ENCODE measurements around the gene CBR3. TPM values are rescaled to one million over a fixed set of nuclear protein-coding genes. Genes with fewer than 3 reads are reported as not detected.
"Not testable (repeated sequence)": the region's sequence is repeated elsewhere in the genome, so short reads cannot be mapped to it uniquely, and the experiment has no call there.

The CBR3 gene
- total and polyA plus RNA-seq, 4 donors: 13.0 to 30.4 (median 15.9) TPM

GRCh38 chr21:36099000-36099399, 35.9 kb upstream of the CBR3 start:
- ATAC-seq (ENCODE audit: low FRiP score) (no peak), DNase-seq (no peak)
- no peaks in the 10 kb centered on the region for H3K9me3 ChIP-seq (ENCODE audit: control insufficient read depth, low read length)
- WGBS, 2 donors: 77 to 99% methylated on average over 3 of the region's 3 CpGs
- H3K27me3 ChIP-seq (ENCODE audit: control insufficient read depth in 1 of 2, insufficient read depth in 2 of 2, low read length in 1 of 2): no peaks in the 10 kb centered on the region
- no peaks in the 10 kb centered on the region for H3K4me1 ChIP-seq (ENCODE audit: control insufficient read depth in 1 of 2, insufficient read depth in 2 of 2, low read length in 2 of 2)
- H3K36me3 ChIP-seq (ENCODE audit: control insufficient read depth in 1 of 2, insufficient read depth in 2 of 2, low read length in 1 of 2): no peaks in the 10 kb centered on the region
- intact Hi-C loops (cut with DNase I): no loop called here
- no peak overlapping the region for H3K27ac ChIP-seq (ENCODE audit: low read depth in 1 of 2, low read length in 2 of 2)
- H3K4me3 ChIP-seq (ENCODE audit: low read length in 2 of 2): no peak overlapping the region

GRCh38 chr21:36099695-36100211, 35.1 kb upstream of the CBR3 start:
- ATAC-seq (ENCODE audit: low FRiP score); H3K4me1 ChIP-seq (ENCODE audit: control insufficient read depth in 1 of 2, insufficient read depth in 2 of 2, low read length in 2 of 2); H3K4me3 ChIP-seq (ENCODE audit: low read length in 2 of 2); DNase-seq; intact Hi-C loops (cut with DNase I); H3K36me3 ChIP-seq (ENCODE audit: control insufficient read depth in 1 of 2, insufficient read depth in 2 of 2, low read length in 1 of 2); H3K27me3 ChIP-seq (ENCODE audit: control insufficient read depth in 1 of 2, insufficient read depth in 2 of 2, low read length in 1 of 2); H3K9me3 ChIP-seq (ENCODE audit: control insufficient read depth, low read length); H3K27ac ChIP-seq (ENCODE audit: low read depth in 1 of 2, low read length in 2 of 2): not testable (repeated sequence)
- WGBS, 2 donors: 65 to 67% methylated on average over 13 of the region's 13 CpGs

- DNase-seq (no peak), ATAC-seq (ENCODE audit: low FRiP score) (no peak)
- no peaks in the 10 kb centered on the region for H3K36me3 ChIP-seq (ENCODE audit: control insufficient read depth in 1 of 2, insufficient read depth in 2 of 2, low read length in 1 of 2)
- no peak overlapping the region for H3K27ac ChIP-seq (ENCODE audit: low read depth in 1 of 2, low read length in 2 of 2)
- intact Hi-C loops (cut with DNase I): no loop called here
- 68 to 85% methylated on average over 6 of the region's 6 CpGs for WGBS, 2 donors
- no peaks in the 10 kb centered on the region for H3K9me3 ChIP-seq (ENCODE audit: control insufficient read depth, low read length)
- H3K4me1 ChIP-seq (ENCODE audit: control insufficient read depth in 1 of 2, insufficient read depth in 2 of 2, low read length in 2 of 2): no peaks in the 10 kb centered on the region
- no peak overlapping the region for H3K4me3 ChIP-seq (ENCODE audit: low read length in 2 of 2)
- H3K27me3 ChIP-seq (ENCODE audit: control insufficient read depth in 1 of 2, insufficient read depth in 2 of 2, low read length in 1 of 2): no peaks in the 10 kb centered on the region
Measured at GRCh38 chr21:36100971-36101641, 33.8 kb upstream of the CBR3 start.

DNA sequence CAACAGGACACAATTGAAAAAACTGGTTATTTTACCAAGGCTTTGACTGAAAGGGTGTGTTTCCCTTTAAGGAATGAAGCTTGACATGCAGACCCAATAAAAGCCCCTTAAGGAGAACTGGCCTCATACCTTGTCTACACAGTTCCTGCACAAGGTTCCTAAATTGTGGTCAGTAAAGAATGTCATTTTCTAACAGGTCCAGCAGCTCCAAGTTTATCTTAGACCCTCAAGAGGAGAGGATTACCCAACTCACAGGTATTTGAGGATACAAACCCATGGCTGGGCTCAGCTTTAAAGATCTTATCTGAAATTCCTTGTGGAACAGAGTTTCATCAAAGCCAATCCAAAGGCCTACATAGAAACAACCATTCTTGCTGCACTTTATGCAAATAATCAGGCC, 31.4 kb upstream of the CBR3 start:
- no peak for DNase-seq
- no peak overlapping the region for H3K4me3 ChIP-seq (ENCODE audit: low read length in 2 of 2)
- H3K36me3 ChIP-seq (ENCODE audit: control insufficient read depth in 1 of 2, insufficient read depth in 2 of 2, low read length in 1 of 2): no peaks in the 10 kb centered on the region
- H3K4me1 ChIP-seq (ENCODE audit: control insufficient read depth in 1 of 2, insufficient read depth in 2 of 2, low read length in 2 of 2): no peaks in the 10 kb centered on the region
- no peaks in the 10 kb centered on the region for H3K27me3 ChIP-seq (ENCODE audit: control insufficient read depth in 1 of 2, insufficient read depth in 2 of 2, low read length in 1 of 2)
- no peaks in the 10 kb centered on the region for H3K9me3 ChIP-seq (ENCODE audit: control insufficient read depth, low read length)
- ATAC-seq (ENCODE audit: low FRiP score): no peak
- intact Hi-C loops (cut with DNase I): no loop called here
- H3K27ac ChIP-seq (ENCODE audit: low read depth in 1 of 2, low read length in 2 of 2): no peak overlapping the region

GRCh38 chr21:36104317-36105300, 30.3 kb upstream of the CBR3 start:
- H3K36me3 ChIP-seq (ENCODE audit: control insufficient read depth in 1 of 2, insufficient read depth in 2 of 2, low read length in 1 of 2): no peaks in the 10 kb centered on the region
- no peaks in the 10 kb centered on the region for H3K27me3 ChIP-seq (ENCODE audit: control insufficient read depth in 1 of 2, insufficient read depth in 2 of 2, low read length in 1 of 2)
- peak in 1 of 2 donors; percentile 83 for DNase-seq
- no peak overlapping the region for H3K4me3 ChIP-seq (ENCODE audit: low read length in 2 of 2)
- no peaks in the 10 kb centered on the region for H3K9me3 ChIP-seq (ENCODE audit: control insufficient read depth, low read length)
- intact Hi-C loops (cut with DNase I): no loop called here
- H3K4me1 ChIP-seq (ENCODE audit: control insufficient read depth in 1 of 2, insufficient read depth in 2 of 2, low read length in 2 of 2): no peaks in the 10 kb centered on the region
- WGBS, 2 donors: 21 to 23% methylated on average over 29 of the region's 29 CpGs
- ATAC-seq (ENCODE audit: low FRiP score): no peak
- H3K27ac ChIP-seq (ENCODE audit: low read depth in 1 of 2, low read length in 2 of 2): no peak overlapping the region

- H3K36me3 ChIP-seq (ENCODE audit: control insufficient read depth in 1 of 2, insufficient read depth in 2 of 2, low read length in 1 of 2): no peaks in the 10 kb centered on the region
- DNase-seq (no peak), ATAC-seq (ENCODE audit: low FRiP score) (no peak)
- no peaks in the 10 kb centered on the region for H3K9me3 ChIP-seq (ENCODE audit: control insufficient read depth, low read length)
- intact Hi-C loops (cut with DNase I): no loop called here
- no peak overlapping the region for H3K27ac ChIP-seq (ENCODE audit: low read depth in 1 of 2, low read length in 2 of 2)
- no peaks in the 10 kb centered on the region for H3K4me1 ChIP-seq (ENCODE audit: control insufficient read depth in 1 of 2, insufficient read depth in 2 of 2, low read length in 2 of 2)
- H3K4me3 ChIP-seq (ENCODE audit: low read length in 2 of 2): no peak overlapping the region
- 80 to 89% methylated on average over 4 of the region's 4 CpGs for WGBS, 2 donors
- no peaks in the 10 kb centered on the region for H3K27me3 ChIP-seq (ENCODE audit: control insufficient read depth in 1 of 2, insufficient read depth in 2 of 2, low read length in 1 of 2)
Measured at GRCh38 chr21:36105327-36105842, 29.5 kb upstream of the CBR3 start.

- H3K9me3 ChIP-seq (ENCODE audit: control insufficient read depth, low read length): no peaks in the 10 kb centered on the region
- ATAC-seq (ENCODE audit: low FRiP score) (no peak), DNase-seq (no peak)
- intact Hi-C loops (cut with DNase I): loop anchor here in 1 of 2 donors (5.0 kb wide), 1 partner anchor 48 kb away; the partner anchor contains the start of gene SETD4
- H3K27me3 ChIP-seq (ENCODE audit: control insufficient read depth in 1 of 2, insufficient read depth in 2 of 2, low read length in 1 of 2): no peaks in the 10 kb centered on the region
- 96 to 98% methylated on average over 10 of the region's 10 CpGs for WGBS, 2 donors
- no peak overlapping the region for H3K4me3 ChIP-seq (ENCODE audit: low read length in 2 of 2)
- no peak overlapping the region for H3K27ac ChIP-seq (ENCODE audit: low read depth in 1 of 2, low read length in 2 of 2)
- H3K4me1 ChIP-seq (ENCODE audit: control insufficient read depth in 1 of 2, insufficient read depth in 2 of 2, low read length in 2 of 2): no peaks in the 10 kb centered on the region
- H3K36me3 ChIP-seq (ENCODE audit: control insufficient read depth in 1 of 2, insufficient read depth in 2 of 2, low read length in 1 of 2): no peaks in the 10 kb centered on the region
Measured at GRCh38 chr21:36109868-36110267, 25.0 kb upstream of the CBR3 start.

DNA sequence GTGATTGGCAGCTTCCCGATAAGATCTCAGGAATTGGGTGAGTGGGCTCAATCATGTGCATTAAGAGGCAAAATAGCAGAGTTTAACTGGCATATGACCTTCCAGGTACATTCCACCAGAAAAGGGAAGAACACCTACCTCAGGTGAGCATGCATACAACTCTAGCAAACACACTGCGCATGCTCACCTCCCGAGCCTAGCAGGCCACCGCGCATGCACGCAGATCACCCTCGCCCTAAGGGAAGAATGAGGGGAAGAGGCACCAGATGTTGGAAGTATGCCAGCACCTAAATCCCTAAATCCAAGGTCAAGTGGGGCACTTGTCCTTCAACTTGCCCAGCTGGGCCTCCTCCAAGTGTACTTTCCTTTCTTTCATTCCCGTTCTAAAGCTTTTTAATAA, 23.6 kb upstream of the CBR3 start:
- Histone ChIP-seq H3K27me3 (ENCODE audit: control insufficient read depth in 1 of 2, insufficient read depth in 2 of 2, low read length in 1 of 2) (no peaks in the 10 kb centered on the region), H3K36me3 (ENCODE audit: control insufficient read depth in 1 of 2, insufficient read depth in 2 of 2, low read length in 1 of 2) (no peaks in the 10 kb centered on the region), H3K27ac (ENCODE audit: low read depth in 1 of 2, low read length in 2 of 2) (no peak overlapping the region), H3K4me3 (ENCODE audit: low read length in 2 of 2) (no peak overlapping the region), H3K4me1 (ENCODE audit: control insufficient read depth in 1 of 2, insufficient read depth in 2 of 2, low read length in 2 of 2) (no peaks in the 10 kb centered on the region), H3K9me3 (ENCODE audit: control insufficient read depth, low read length) (no peaks in the 10 kb centered on the region)
- WGBS, 2 donors: 84 to 92% methylated on average over 8 of the region's 8 CpGs
- no peak for ATAC-seq (ENCODE audit: low FRiP score)
- intact Hi-C loops (cut with DNase I): loop anchor here in 1 of 2 donors (5.0 kb wide), 1 partner anchor 49 kb away; the partner anchor contains the start of gene SETD4
- no peak for DNase-seq
